Loucy (cell line): ENCODE measurements around the gene CCL5.

Experiments
- EZH2phosphoT487 ChIP-seq: fragments of 200-600 bp; IDR thresholded peaks from 2 replicates; pipeline ENCODE4 v1.6.1; 2018; ENCODE audit warnings: antibody characterized with exemption, mild to moderate bottlenecking, moderate library complexity, borderline replicate concordance
- TF ChIP-seq, protein P1 (sequence below): fragments of 200-600 bp; sonication (generic); conservative IDR thresholded peaks from 2 replicates; pipeline ENCODE4 v1.5.1; 2014; ENCODE audit warnings: mild to moderate bottlenecking, antibody characterized with exemption, low read length

DNA sequence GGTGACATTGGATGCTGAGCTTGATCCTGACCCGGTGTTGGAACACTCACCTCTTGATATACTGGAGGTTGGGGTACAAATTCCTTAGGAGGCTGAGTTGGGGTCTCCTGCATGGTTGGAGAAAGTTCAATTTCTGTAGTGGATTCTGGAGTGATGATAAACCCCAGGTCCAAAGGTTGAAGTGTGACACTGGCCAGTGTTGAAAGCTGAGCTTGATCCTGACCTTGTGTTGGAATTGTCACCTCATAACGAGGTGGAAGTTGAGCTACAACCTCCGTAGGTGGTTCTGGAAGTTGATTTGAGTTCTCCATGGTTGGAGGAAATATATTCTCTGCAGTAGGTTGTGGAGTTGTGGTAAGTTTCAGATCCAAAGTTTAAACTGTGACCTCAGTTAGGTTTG is 29.2 kb upstream of the CCL5 start:
- TF ChIP-seq, protein P1, sequence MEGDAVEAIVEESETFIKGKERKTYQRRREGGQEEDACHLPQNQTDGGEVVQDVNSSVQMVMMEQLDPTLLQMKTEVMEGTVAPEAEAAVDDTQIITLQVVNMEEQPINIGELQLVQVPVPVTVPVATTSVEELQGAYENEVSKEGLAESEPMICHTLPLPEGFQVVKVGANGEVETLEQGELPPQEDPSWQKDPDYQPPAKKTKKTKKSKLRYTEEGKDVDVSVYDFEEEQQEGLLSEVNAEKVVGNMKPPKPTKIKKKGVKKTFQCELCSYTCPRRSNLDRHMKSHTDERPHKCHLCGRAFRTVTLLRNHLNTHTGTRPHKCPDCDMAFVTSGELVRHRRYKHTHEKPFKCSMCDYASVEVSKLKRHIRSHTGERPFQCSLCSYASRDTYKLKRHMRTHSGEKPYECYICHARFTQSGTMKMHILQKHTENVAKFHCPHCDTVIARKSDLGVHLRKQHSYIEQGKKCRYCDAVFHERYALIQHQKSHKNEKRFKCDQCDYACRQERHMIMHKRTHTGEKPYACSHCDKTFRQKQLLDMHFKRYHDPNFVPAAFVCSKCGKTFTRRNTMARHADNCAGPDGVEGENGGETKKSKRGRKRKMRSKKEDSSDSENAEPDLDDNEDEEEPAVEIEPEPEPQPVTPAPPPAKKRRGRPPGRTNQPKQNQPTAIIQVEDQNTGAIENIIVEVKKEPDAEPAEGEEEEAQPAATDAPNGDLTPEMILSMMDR: no peak
- TF ChIP-seq EZH2phosphoT487: no peak
